Spleen (tissue), 13 donors: ENCODE results near the gene DOCK2. TPM values are rescaled to one million over a fixed set of nuclear protein-coding genes. Genes with fewer than 3 reads are reported as not detected.

ENCODE experiments used
- DNase-seq: peaks from one replicate; pipeline ENCODE4 v3.0.0-alpha.2; 2020
- H3K27ac ChIP-seq, 8 donors: fragments of 200-600 bp; sonication (generic) in 7 of 8; 1 replicate in 4 of 8; 2 replicates in 4 of 8; pipeline versions ENCODE4 v1.5.0 to v1.8.0; 2016 to 2021; ENCODE audit warnings: inconsistent platforms in 4 of 8, mild to moderate bottlenecking in 4 of 8, moderate library complexity in 1 of 8
- H3K27me3 ChIP-seq, 7 donors: fragments of 200-600 bp; sonication (generic) in 6 of 7; replicated peaks in 1 of 7; 1 replicate in 4 of 7; 2 replicates in 3 of 7; pipeline versions ENCODE4 v1.5.0 to v1.8.0; 2016 to 2021; ENCODE audit warnings: inconsistent platforms in 3 of 7, mild to moderate bottlenecking in 1 of 7
- H3K36me3 ChIP-seq, 6 donors: fragments of 200-600 bp; sonication (generic) in 5 of 6; 1 replicate in 4 of 6; 2 replicates in 2 of 6; pipeline versions ENCODE4 v1.5.0 to v1.8.0; 2016 to 2021; ENCODE audit warnings: inconsistent platforms in 2 of 6
- H3K4me1 ChIP-seq, 6 donors: fragments of 200-600 bp; sonication (generic) in 5 of 6; 1 replicate in 3 of 6; 2 replicates in 3 of 6; pipeline versions ENCODE4 v1.5.0 to v1.8.0; 2016 to 2021; ENCODE audit warnings: inconsistent platforms in 3 of 6
- H3K4me3 ChIP-seq, 8 donors: fragments of 200-600 bp; sonication (generic) in 7 of 8; 1 replicate in 4 of 8; 2 replicates in 4 of 8; pipeline versions ENCODE4 v1.5.0 to v1.8.0; 2016 to 2021; ENCODE audit warnings: inconsistent platforms in 4 of 8, mild to moderate bottlenecking in 4 of 8, moderate library complexity in 2 of 8
- H3K9me3 ChIP-seq, 8 donors: fragments of 200-600 bp; sonication (generic) in 7 of 8; 1 replicate in 4 of 8; 2 replicates in 4 of 8; pipeline versions ENCODE4 v1.5.0 to v1.8.0; 2016 to 2021; ENCODE audit warnings: inconsistent platforms in 4 of 8
- CTCF ChIP-seq, 11 experiments: fragments of 200-600 bp in 7 of 11; fragments of 450-650 bp in 4 of 11; sonication (generic) in 4 of 11; IDR thresholded peaks in 8 of 11; conservative IDR thresholded peaks in 3 of 11; 1 replicate in 7 of 11; 2 replicates in 4 of 11; pipeline versions ENCODE4 v1.4.0 to v1.8.0; 2016 to 2021; ENCODE audit warnings: antibody characterized with exemption in 11 of 11, inconsistent platforms in 4 of 11, mild to moderate bottlenecking in 1 of 11
- POLR2A ChIP-seq, 3 donors: fragments of 450-650 bp; IDR thresholded peaks; one replicate each; pipeline ENCODE4 v1.5.1; 2017; ENCODE audit warnings: antibody characterized with exemption in 3 of 3, mild to moderate bottlenecking in 1 of 3
- POLR2AphosphoS5 ChIP-seq, 3 donors: sonication (generic); formaldehyde crosslinking; IDR thresholded peaks; one replicate each; pipeline ENCODE4 v1.5.1; 2017; ENCODE audit warnings: antibody characterized with exemption in 3 of 3
- WGBS, 5 donors: extraction: QIAGEN DNeasy Blood & Tissue Kit in 3 of 5; methylation state at CpG; one replicate each; pipeline versions ENCODE4 v1.1.5 to v1.1.7; 2013 to 2018; 5-methylcytosine and 5-hydroxymethylcytosine counted together
- intact Hi-C: fragments of 100-400 bp; cut with DNase I; formaldehyde crosslinking; loops from one replicate; pipeline ENCODE4 v1.15.0; 2023; ENCODE audit warnings: low total_unique reads
- long read RNA-seq, 2 donors: transcript quantifications; one replicate each; lab custom pipeline, GENCODE V29; 2026
- polyA plus RNA-seq, 3 donors: library from polyadenylated mRNA; stranded (reverse); fragments of 200-250 nt; gene quantifications; one replicate each; pipeline ENCODE4 v1.2.1, GENCODE V29; 2013
- total RNA-seq, 7 donors: library from RNA; depleted of rRNA in 3 of 7; stranded (reverse); fragments of >200 nt in 3 of 7; fragmentation: NEBNext Ultra II Directional in 4 of 7; extraction: Animal tissue kit (Norgen Biotek cat#: 25700) in 4 of 7; gene quantifications; one replicate each; pipeline versions ENCODE4 v1.1.0 to v1.2.1, GENCODE V29; 2016 to 2021
- donor health status: healthy with polysubstance abuse.
- donor health status: DM: no; HTN: no; CAD: no; lungs with moderate emphysema.
- donor health status: DM: no; HTN: no; CAD: no.
- donor health status: Bipolar disorder and iron deficiency.
- donor health status: healthy.
- donor health status: DM: no; HTN: no; CAD: no.
- donor health status: DM: yes; HTN: yes; CAD: no.

The DOCK2 gene
- 100 to 1,000 TPM; 179 to 321 (median 217) TPM for total RNA-seq
- polyA plus RNA-seq = 10 to 100 TPM; 30.6 to 48.6 (median 39.6) TPM
- long read RNA-seq, donor 1 = 0 reads
- long read RNA-seq, donor 2, full-length matches to known transcripts = 2 of 2 reads
- long read RNA-seq, donor 2, partial matches to known transcripts = 0 of 2 reads
- long read RNA-seq, donor 2, other reads (novel, unspliced or antisense) = 0 of 2 reads

GRCh38 chr5:169637085-169637548 is at the start of gene DOCK2:
Gene DOCK2, plus strand, starts transcription at chr5:169637275. Its CDS starts 52 bp downstream, at chr5:169637327.
- H3K9me3 ChIP-seq = peaks cover 0 to 23% (median 10%) of the 10 kb centered on the region in 8 donors
- peak; percentile 96 for DNase-seq
- TF ChIP-seq POLR2A (IDR thresholded peaks at IDR 0.05) (no peak), CTCF (IDR thresholded peaks at IDR 0.05 in 8 of 11, conservative IDR thresholded peaks at IDR 0.05 in 3 of 11) (peak in 1 of 11 experiments; percentile 9), POLR2AphosphoS5 (IDR thresholded peaks at IDR 0.05) (peak; percentile 60 to 86 (median 77))
- peaks cover 0 to 16% (median 0%) of the 10 kb centered on the region in 7 donors for H3K27me3 ChIP-seq
- H3K27ac ChIP-seq = peak within 1 kb of the TSS; percentile 82 to 95 (median 90)
- intact Hi-C loops = no loop called here
- H3K4me3 ChIP-seq = peak within 1 kb of the TSS; percentile 49 to 91 (median 76)
- peaks cover 0 to 22% (median 0%) of the 10 kb centered on the region in 6 donors for H3K36me3 ChIP-seq
- 0 to 1% (median 0%) methylated on average over 25 to 42 of the region's 42 CpGs for WGBS, 5 donors
- H3K4me1 ChIP-seq = peaks cover 7 to 61% (median 52%) of the 10 kb centered on the region in 6 donors

DNA sequence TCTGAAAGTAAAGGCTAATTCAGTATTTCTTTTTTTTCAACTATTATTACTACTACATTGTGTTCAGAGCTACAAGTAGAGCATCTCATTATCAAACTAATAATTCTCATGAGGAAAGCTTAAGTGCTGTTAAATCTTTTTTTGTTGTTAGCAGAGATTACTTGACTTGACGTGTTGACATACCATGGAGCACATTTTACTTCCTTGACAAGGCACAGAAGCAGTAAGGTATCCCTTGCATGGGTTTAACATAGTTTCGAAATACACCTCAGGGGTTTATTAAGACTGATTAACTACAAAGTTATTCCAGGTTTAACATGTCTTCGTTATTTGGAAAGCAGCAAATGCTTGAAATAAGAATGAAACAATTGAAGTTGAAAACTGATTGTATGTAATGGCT is 46.5 kb upstream of the DOCK2 start:
- WGBS, 5 donors = 93 to 96% (median 96%) methylated on average over 3 of the region's 3 CpGs
- Histone ChIP-seq H3K27me3 (no peaks in the 10 kb centered on the region), H3K27ac (no peak overlapping the region), H3K4me3 (no peak overlapping the region), H3K9me3 (no peaks in the 10 kb centered on the region), H3K4me1 (peaks cover 0 to 3% (median 0%) of the 10 kb centered on the region in 6 donors), H3K36me3 (peaks cover 2 to 75% (median 50%) of the 10 kb centered on the region in 6 donors)
- no peak for TF ChIP-seq POLR2AphosphoS5 (IDR thresholded peaks at IDR 0.05)
- no peak for TF ChIP-seq CTCF (IDR thresholded peaks at IDR 0.05 in 8 of 11, conservative IDR thresholded peaks at IDR 0.05 in 3 of 11)
- TF ChIP-seq POLR2A (IDR thresholded peaks at IDR 0.05) = no peak
- intact Hi-C loops = no loop called here
- no peak for DNase-seq

DNA sequence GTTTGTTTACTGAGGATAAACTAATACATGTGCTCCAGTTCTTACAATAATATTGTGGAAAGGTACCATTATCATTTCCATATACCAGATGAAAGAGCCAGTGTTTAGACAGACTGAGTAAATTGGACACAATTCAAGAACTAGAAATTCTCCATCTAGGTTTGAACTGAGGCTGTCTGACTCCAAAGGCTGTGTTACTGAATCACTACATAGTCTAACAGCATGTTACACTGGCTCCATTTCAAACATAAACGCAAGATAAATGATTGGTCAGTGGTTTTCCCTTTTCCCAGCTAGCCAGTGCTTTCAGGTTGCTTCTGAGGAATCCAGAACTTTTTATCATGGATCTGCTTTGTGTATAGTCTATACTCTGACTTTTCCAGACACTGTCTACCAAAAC is 45.4 kb upstream of the DOCK2 start:
- H3K4me1 ChIP-seq = no peaks in the 10 kb centered on the region
- no peak overlapping the region for H3K4me3 ChIP-seq
- no peaks in the 10 kb centered on the region for H3K9me3 ChIP-seq
- TF ChIP-seq POLR2AphosphoS5 (IDR thresholded peaks at IDR 0.05) (no peak), CTCF (IDR thresholded peaks at IDR 0.05 in 8 of 11, conservative IDR thresholded peaks at IDR 0.05 in 3 of 11) (no peak), POLR2A (IDR thresholded peaks at IDR 0.05) (no peak)
- H3K27me3 ChIP-seq = no peaks in the 10 kb centered on the region
- peaks cover 2 to 85% (median 59%) of the 10 kb centered on the region in 6 donors for H3K36me3 ChIP-seq
- H3K27ac ChIP-seq = no peak overlapping the region
- WGBS, 5 donors = 0 to 63% (median 0%) methylated on average over 1 of the region's 1 CpG
- intact Hi-C loops = no loop called here
- no peak for DNase-seq

GRCh38 chr5:169592937-169593650 is 44.0 kb upstream of the DOCK2 start:
- DNase-seq = no peak
- 96 to 98% (median 96%) methylated on average over 6 of the region's 6 CpGs for WGBS, 5 donors
- no peaks in the 10 kb centered on the region for H3K9me3 ChIP-seq
- no peak overlapping the region for H3K27ac ChIP-seq
- TF ChIP-seq POLR2AphosphoS5 (IDR thresholded peaks at IDR 0.05) = no peak
- no peaks in the 10 kb centered on the region for H3K27me3 ChIP-seq
- peaks cover 2 to 100% (median 62%) of the 10 kb centered on the region in 6 donors for H3K36me3 ChIP-seq
- H3K4me3 ChIP-seq = no peak overlapping the region
- intact Hi-C loops = no loop called here
- H3K4me1 ChIP-seq = no peaks in the 10 kb centered on the region
